Subcutaneous abdominal adipose tissue (tissue), 5 donors: Measurements from ENCODE around the gene ERC1.
A peak's percentile ranks its signal among the peaks of the same experiment; 100 is the strongest.

Experiments used
- H3K27ac ChIP-seq: one replicate; pipeline ENCODE4 v1.7.0; 2013; ENCODE audit warnings: low read depth, mild to moderate bottlenecking, inconsistent platforms, low read length, moderate library complexity
- H3K27me3 ChIP-seq, 5 donors: one replicate each; pipeline ENCODE4 v1.7.0; 2013; ENCODE audit warnings: low read length in 5 of 5, inconsistent platforms in 1 of 5; ENCODE audit not compliant: control insufficient read depth in 5 of 5, insufficient read depth in 4 of 5
- H3K36me3 ChIP-seq, 5 donors: one replicate each; pipeline ENCODE4 v1.7.0; 2013; ENCODE audit warnings: low read length in 5 of 5; ENCODE audit not compliant: control insufficient read depth in 5 of 5, insufficient read depth in 5 of 5
- H3K4me1 ChIP-seq, 5 donors: one replicate each; pipeline ENCODE4 v1.7.0; 2013; ENCODE audit warnings: low read length in 5 of 5, mild to moderate bottlenecking in 3 of 5, moderate library complexity in 1 of 5; ENCODE audit not compliant: control insufficient read depth in 5 of 5, insufficient read depth in 5 of 5
- H3K4me3 ChIP-seq, 5 donors: one replicate each; pipeline ENCODE4 v1.7.0; 2013; ENCODE audit warnings: low read length in 5 of 5, low read depth in 1 of 5
- H3K9ac ChIP-seq, 5 donors: one replicate each; pipeline ENCODE4 v1.7.0; 2013; ENCODE audit warnings: low read length in 5 of 5, mild to moderate bottlenecking in 4 of 5, moderate library complexity in 3 of 5
- H3K9me3 ChIP-seq, 5 donors: one replicate each; pipeline ENCODE4 v1.7.0; 2013; ENCODE audit warnings: low read length in 5 of 5; ENCODE audit not compliant: control insufficient read depth in 5 of 5
- donor health status: healthy.
- donor health status: healthy.
- donor health status: healthy.
- donor health status: healthy.
- donor health status: healthy.

The ERC1 gene

DNA sequence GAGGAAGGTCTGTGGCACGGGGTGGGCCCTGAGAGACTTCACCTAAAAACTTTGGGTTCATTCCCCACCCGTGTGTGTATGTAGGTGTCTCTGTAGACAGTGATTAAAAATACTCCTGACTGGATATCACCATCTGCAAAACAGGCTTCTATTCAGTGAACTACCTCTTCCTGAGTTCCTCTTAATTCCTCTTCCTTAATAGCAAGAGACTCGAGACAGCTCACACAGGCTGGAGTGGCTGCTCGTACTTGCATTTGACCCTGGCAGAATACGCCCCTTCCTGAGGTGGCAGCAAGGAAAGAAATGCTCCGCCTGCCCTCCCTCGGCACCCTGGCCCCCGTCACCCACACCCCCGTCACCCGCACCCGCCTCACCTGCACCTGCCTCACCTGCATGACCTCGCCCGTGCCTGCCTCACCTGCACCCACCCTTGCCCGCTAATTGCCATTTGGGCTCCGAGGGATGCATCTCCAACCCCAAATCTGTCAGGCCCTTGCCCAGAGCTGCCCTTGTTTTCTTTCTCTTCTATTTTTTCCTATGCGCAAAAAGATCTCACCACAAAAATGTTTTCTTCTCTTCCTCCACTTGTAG, 513.4 kb downstream of the ERC1 start:
- H3K4me1 ChIP-seq: peaks cover 7 to 32% (median 27%) of the 10 kb centered on the region in 5 donors
- H3K4me3 ChIP-seq: peak overlapping the region in 3 of 5 donors; percentile 39 to 47 (median 42)
- H3K9me3 ChIP-seq: no peaks in the 10 kb centered on the region
- peaks cover 0 to 17% (median 0%) of the 10 kb centered on the region in 5 donors for H3K27me3 ChIP-seq
- no peaks in the 10 kb centered on the region for H3K36me3 ChIP-seq
- H3K9ac ChIP-seq: no peak overlapping the region
- H3K27ac ChIP-seq: no peak overlapping the region

DNA sequence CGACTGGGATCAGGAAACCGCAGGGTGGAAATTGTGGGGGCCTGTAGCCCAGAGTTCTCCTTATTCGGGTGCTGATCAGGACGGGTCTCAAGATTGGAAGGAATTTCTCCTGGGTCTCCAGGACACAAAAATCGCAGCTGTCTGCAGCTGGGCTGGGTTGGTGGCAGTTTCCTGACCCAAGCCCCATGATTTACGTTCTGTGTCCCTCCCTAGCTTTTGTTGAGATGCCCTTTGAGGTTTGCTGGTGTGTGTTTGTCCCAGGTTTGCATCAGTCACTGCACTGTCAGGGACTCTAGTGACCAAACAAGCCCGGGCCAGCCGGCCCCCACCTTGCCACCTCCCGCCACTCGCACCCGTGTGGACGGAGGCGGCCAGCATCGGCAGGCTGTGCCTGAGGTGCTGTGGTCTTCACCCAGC, 513.9 kb downstream of the ERC1 start:
- H3K27me3 ChIP-seq: peaks cover 0 to 22% (median 0%) of the 10 kb centered on the region in 5 donors
- H3K9ac ChIP-seq: no peak overlapping the region
- no peaks in the 10 kb centered on the region for H3K36me3 ChIP-seq
- H3K4me1 ChIP-seq: peaks cover 7 to 30% (median 26%) of the 10 kb centered on the region in 5 donors
- H3K4me3 ChIP-seq: peak overlapping the region in 1 of 5 donors; percentile 47
- H3K27ac ChIP-seq: no peak overlapping the region
- no peaks in the 10 kb centered on the region for H3K9me3 ChIP-seq

DNA sequence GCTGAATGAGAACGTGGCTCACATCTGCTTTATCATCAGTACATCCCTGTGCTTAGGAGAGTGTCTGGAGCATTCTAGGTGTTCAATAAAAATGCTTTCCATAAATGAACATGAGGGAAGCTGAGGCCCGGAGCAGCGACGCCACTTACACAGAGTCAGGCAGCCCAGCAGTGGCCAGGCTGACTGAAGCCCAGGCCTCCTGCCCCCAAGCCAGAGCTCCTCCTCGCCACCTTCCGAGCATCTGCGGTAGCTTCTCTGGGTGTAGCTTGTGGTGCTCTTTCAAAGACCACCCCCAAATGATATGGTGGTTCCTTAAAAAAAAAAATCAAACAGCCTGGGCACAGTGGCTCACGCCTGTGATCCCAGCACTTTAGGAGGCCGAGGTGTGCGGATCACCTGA, 514.6 kb downstream of the ERC1 start:
- Histone ChIP-seq H3K27me3 (peaks cover 0 to 23% (median 0%) of the 10 kb centered on the region in 5 donors), H3K4me1 (peaks cover 6 to 25% (median 20%) of the 10 kb centered on the region in 5 donors), H3K9ac (no peak overlapping the region), H3K36me3 (no peaks in the 10 kb centered on the region), H3K9me3 (no peaks in the 10 kb centered on the region), H3K4me3 (no peak overlapping the region), H3K27ac (no peak overlapping the region)

DNA sequence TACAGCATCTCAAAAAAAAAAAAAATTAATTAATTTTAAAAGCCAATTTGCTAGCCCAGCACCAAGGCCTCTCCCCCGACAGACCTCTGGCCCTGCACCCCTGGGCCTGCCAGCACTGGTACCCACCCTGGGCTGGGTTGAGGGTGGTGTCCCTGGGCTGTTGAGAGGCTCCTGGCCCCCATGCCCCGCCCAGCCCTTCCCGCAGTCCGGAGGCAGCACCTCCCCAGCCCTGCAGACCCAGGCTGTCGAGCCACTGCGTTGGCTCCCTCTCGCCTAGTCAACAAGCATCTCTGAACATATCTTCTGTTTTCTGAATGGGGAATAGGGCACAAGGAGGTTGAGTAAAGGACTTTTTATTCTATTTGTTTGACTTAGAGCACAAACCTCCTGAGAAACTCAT, 516.3 kb downstream of the ERC1 start:
- peaks cover 6 to 15% (median 8%) of the 10 kb centered on the region in 5 donors for H3K4me1 ChIP-seq

DNA sequence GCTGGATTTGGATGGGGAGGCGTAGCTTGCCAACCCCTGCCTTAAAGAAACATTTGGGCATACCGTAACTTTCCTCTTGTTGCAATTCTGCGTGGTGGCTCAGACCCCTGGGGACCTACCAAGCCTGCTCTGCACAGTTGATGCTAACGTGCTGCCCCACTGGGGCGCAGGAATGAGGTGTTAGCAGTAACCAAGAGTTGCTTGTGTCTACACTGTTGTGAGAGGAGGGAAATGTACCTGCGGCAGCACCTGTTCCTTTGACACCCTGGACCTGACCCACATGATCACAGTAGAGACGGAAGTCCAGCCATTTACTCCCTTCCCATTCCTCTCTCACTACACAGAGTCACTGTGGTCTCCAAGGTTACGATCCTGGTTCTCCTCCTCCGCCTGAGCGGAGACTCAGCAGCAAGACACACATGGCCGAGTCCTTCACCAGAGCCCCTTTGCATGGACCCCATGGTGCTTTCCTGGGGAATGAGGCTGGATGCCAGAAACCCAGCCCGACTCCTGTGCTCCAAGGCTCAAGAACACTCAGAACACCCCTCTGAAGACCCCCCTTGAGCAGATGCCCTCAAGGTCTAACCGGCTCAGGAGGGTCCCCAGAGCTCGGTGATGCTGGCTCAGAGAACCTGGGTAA, 518.5 kb downstream of the ERC1 start:
- Histone ChIP-seq H3K27me3 (peaks cover 0 to 14% (median 0%) of the 10 kb centered on the region in 5 donors), H3K36me3 (no peaks in the 10 kb centered on the region), H3K9me3 (peaks cover 0 to 3% (median 0%) of the 10 kb centered on the region in 5 donors), H3K9ac (no peak overlapping the region), H3K27ac (no peak overlapping the region), H3K4me3 (no peak overlapping the region), H3K4me1 (peaks cover 0 to 6% (median 0%) of the 10 kb centered on the region in 5 donors)

More for the DNA sequence above, 516.3 kb downstream of the ERC1 start:
- H3K27me3 ChIP-seq: peaks cover 0 to 23% (median 0%) of the 10 kb centered on the region in 5 donors
- H3K9ac ChIP-seq: no peak overlapping the region
- no peaks in the 10 kb centered on the region for H3K9me3 ChIP-seq
- H3K36me3 ChIP-seq: no peaks in the 10 kb centered on the region
- H3K4me3 ChIP-seq: no peak overlapping the region
- H3K27ac ChIP-seq: no peak overlapping the region

DNA sequence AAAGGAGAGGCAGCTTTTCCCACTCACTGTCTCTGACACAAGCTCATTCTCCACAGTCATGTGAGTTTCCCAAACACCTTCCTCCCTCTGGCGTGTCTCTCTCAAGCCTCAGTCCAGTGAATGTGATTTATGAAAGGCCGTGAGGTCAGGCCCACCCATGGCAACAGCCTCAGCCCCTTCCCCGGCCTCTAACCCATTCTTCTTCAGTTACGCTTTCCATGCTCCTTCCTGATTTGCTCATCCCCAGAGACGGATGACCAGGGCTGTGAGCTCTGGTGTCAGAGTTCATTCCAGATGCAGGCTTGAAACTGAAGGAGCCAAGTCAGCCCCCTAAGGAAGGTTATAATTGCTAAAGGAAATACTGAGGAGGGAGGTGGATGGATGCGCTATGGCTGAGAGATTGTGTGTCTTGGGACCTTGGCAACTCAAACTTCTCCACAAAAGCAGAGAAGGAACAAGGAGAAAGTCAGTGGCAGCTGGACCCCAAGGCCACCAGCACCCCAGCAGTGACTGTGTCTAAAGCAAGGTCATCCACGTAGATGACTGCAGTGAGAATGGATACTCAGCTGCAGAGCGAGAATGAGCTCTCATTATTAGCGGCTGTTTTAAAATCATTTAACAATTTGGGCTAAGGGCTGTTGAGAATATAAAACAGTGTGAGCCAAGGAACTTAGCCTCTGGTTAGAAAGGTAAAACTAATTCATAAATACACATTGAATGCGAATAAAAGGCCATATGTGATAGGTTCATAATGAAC, 519.2 kb downstream of the ERC1 start:
- Histone ChIP-seq H3K9me3 (peaks cover 1 to 10% (median 6%) of the 10 kb centered on the region in 5 donors), H3K27me3 (peaks cover 0 to 10% (median 0%) of the 10 kb centered on the region in 5 donors), H3K27ac (no peak overlapping the region), H3K9ac (no peak overlapping the region), H3K4me3 (no peak overlapping the region), H3K36me3 (no peaks in the 10 kb centered on the region), H3K4me1 (peaks cover 0 to 6% (median 0%) of the 10 kb centered on the region in 5 donors)

DNA sequence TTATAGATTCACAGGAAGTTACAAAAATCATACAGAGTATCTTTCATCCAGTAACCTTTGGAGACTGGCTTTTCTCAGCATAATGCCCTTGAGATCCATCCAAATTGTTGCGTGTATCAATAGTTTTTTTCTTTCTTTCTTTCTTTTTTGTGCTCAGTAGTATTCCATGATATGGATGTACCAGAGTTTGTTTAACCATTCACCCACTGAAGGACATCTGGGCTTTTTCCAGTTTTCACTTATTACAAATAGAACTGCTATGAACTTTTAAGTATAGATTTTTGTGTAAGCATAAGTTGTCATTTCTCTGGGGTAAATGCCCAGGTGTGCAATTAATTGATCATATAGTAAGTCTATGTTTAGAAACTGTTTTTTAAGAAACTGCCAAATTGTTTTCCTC, 524.0 kb downstream of the ERC1 start:
- Histone ChIP-seq H3K9me3 (peaks cover 2 to 11% (median 9%) of the 10 kb centered on the region in 5 donors), H3K27me3 (peaks cover 0 to 15% (median 4%) of the 10 kb centered on the region in 5 donors), H3K27ac (no peak overlapping the region), H3K9ac (no peak overlapping the region), H3K36me3 (no peaks in the 10 kb centered on the region), H3K4me3 (no peak overlapping the region), H3K4me1 (peaks cover 0 to under 1% (median 0%) of the 10 kb centered on the region in 5 donors)

DNA sequence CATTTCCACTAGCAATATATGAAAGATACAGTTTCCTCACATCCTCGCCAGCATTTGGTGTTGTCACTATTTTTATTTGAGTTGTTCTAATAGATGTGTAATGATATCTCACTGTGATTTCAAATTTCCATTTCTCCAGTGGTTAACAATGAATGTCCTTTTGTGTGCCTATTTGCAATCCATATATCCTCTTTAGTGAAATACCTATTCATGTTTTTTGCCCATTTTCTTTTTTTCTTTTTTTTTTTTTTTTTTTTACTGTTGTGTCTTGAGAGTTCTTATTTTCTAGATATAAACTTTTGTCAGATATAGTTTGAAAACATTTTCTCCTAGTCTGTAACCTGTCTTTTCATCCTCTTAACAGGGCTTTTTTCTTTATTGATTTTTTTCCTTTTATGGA, 524.4 kb downstream of the ERC1 start:
- Histone ChIP-seq H3K27ac (no peak overlapping the region), H3K36me3 (no peaks in the 10 kb centered on the region), H3K9ac (no peak overlapping the region), H3K9me3 (peaks cover 2 to 11% (median 9%) of the 10 kb centered on the region in 5 donors), H3K4me3 (no peak overlapping the region), H3K27me3 (peaks cover 0 to 15% (median 4%) of the 10 kb centered on the region in 5 donors), H3K4me1 (no peaks in the 10 kb centered on the region)

DNA sequence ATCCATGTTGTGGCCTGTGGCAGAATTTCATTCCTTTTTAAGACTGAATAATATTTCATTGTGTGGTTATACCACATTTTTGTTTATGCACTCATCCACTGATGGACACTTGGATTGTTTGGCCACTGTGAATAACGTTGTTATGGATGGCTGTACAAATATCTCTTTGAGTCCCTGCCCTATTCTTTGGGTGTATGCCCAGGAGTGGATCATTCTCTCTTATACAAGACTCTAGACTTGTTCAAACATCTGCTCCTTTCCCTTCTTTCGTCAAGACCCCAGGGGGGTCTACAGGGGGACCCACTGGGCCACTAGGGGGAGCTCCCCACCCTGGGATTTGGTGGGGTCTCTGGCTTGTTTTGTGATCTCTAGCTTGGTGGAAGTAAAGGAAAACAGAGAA, 526.0 kb downstream of the ERC1 start:
- H3K27me3 ChIP-seq: peaks cover 0 to 15% (median 5%) of the 10 kb centered on the region in 5 donors
- H3K27ac ChIP-seq: no peak overlapping the region
- peaks cover 2 to 11% (median 9%) of the 10 kb centered on the region in 5 donors for H3K9me3 ChIP-seq
- no peaks in the 10 kb centered on the region for H3K4me1 ChIP-seq
- no peak overlapping the region for H3K9ac ChIP-seq
- no peaks in the 10 kb centered on the region for H3K36me3 ChIP-seq
- H3K4me3 ChIP-seq: no peak overlapping the region
